Caki2 (cell line): ENCODE measurements around the gene ATP9A. TPM values are rescaled to one million over a fixed set of nuclear protein-coding genes. Genes with fewer than 3 reads are reported as not detected.
"Not testable (repeated sequence)": the region's sequence is repeated elsewhere in the genome, so short reads cannot be mapped to it uniquely, and the experiment has no call there.

ENCODE experiments used
- DNase-seq: peaks from one replicate; pipeline ENCODE4 v3.0.0-alpha.2; 2015; ENCODE audit warnings: low read depth
- in situ Hi-C: cut with HindIII; loops from 2 replicates; pipeline ENCODE4 v1.10.0; 2016; ENCODE audit warnings: low sequenced_read_pairs, low pct_unique_long_range_greater_than_20kb, mixed read lengths
- total RNA-seq: library from RNA; depleted of rRNA; stranded (reverse); fragments of >200 nt; shearing (Covaris generic); gene quantifications from 2 replicates; pipeline ENCODE4 v1.2.3, GENCODE V29; 2014; ENCODE audit warnings: low replicate concordance

The ATP9A gene
- total RNA-seq, 1 experiment from 2014 or later, result 37.1 TPM

DNA sequence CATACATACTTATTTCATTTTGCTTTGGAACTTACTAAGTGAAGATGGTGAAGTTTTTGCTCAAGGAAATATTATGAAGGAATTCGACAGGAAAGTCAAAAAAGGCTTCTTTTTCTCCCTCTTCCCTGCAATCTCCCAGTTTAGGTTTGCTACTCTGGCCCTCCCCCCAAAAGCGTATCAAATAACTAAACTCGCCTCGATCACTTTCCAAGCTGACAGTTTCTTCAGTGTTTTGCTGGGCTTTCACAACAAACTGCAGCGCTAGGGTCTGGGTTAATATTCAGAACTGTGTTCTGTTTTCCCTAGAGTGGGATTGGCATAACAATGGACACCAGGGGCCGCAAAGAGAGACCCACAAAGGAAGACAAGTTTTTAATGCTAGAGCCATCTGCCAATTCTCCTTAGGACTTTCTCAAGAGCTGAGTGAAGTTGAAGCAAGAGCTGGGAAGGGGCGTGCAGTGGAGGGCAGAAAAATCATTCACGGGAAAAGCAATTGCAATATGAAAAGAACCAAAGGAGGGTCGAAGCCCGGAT, 57.8 kb downstream of the ATP9A start:
- no peak for DNase-seq
- in situ Hi-C loops, result no loop called here

DNA sequence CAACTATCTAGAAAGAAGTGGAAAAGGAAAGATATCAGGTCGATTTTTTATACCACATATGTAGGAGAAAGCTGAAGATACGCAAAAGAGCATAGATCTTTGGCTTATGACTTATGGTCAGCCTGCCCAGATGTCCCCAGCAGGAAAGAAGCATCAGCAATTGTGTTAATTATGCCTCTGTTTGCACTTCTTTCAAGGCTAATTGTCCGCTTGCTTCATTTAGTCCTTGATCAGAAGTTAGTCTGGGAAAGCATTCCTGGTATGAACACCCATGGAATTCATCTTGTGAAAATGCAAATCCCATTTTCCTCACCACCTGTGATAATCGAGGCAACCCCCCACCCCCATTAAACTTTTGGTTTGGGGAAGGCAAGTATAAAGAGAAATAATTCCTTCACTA, 62.8 kb downstream of the ATP9A start:
- in situ Hi-C loops, result no loop called here
- no peak for DNase-seq

DNA sequence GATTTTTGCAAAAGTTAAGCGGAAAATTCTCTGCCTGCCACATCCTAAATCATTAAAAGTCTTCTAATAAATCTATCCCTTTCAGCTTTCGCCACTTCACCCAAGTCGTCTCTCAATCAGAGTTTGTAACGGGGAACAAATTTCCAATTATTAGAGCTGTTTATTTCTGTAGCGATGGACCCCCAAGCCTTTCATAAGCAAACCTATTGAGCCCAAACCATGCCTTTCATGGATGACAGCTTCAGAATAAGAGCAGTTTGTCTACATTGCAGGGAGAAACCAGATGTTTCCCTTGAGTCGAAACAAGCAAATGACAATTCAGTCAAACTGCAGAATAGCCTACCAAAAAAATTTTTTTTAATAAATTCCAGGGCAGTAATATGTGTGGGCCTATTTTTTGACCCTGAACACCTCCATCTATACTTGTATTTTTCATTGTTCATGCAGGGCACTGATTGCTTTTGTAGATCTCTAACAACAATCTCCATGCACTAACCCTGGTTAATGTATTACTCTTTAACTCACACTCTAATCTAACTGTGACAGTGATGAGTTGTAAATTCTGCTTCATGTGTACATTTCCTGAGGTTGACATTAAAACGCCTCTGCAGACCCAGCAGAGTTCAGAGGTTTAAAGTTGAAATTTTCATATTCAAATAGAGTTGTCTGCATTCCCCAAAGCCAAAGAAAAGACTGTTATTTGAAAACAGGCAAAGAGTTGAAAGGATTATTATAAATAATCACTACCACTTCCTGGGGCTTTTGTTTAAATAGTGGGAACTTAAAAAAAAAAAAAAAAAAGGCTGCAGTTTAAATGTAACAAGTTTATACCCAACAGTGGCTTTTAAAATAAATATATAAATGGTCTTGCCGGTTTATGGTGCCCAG, 64.5 kb downstream of the ATP9A start:
- in situ Hi-C loops, result no loop called here
- DNase-seq, result peak; percentile 96

DNA sequence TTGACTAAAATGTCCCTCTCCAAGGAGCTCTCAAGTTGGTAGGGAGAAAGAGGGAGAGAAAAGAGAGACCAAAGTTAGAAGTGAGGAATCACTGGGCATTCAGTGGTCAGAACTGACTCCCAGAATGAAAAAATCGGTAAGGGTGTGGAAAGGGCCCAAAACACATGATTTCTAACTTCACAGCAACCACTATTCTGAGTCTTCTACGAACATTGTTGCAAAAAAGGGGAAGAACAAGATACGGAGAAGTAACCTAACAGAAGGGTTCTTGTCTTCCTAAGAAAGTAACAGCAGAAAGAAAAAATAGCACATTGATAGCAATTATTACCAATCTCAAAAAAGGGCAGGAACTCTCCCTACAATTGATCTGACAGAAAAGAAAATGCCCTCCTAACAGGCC, 65.6 kb downstream of the ATP9A start:
- in situ Hi-C loops, result no loop called here

DNA sequence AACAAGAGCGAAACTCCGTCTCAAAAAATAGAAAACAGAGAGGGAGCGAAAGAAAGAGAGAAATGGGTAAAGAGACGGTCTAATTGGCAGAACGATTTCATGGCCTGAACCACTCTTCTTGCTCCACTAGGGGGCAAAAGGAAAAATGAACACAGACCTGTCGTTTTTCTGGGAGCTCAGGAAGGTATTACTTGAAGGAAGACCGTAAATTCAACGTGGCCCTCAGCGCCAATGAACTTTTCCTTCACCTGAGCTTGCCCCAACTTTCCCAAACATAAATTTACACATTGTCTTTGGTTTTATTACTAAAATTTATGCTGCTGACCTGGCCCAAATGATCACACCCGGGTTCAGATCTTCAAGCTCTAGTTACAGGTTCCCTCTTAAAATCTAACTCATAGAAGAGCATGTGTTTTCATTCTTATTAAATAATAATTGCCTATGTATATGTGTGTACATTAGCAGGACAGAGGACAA, 67.3 kb downstream of the ATP9A start:
- in situ Hi-C loops, result no loop called here
- peak; percentile 34 for DNase-seq

More for the DNA sequence above, 65.6 kb downstream of the ATP9A start:
- DNase-seq, result no peak

DNA sequence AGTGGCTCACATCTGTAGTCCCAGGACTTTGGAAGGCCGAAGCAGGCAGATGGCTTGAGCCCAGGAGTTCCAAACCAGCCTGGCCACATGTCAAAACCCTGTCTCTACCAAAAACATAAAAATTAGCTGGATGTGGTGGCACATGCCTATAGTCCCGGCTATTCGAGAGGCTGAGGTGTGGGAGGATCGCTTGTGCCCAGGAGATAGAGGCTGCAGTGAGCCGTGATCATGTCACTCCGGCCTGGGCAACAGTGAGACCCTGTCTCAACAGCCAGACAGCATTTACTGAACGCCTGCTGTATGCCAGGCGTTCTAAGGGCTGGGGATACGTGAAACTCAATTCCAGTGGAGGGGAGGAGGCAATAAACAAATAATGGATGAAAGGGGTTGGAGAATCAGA, 69.9 kb downstream of the ATP9A start:
- DNase-seq, result no peak
- in situ Hi-C loops, result no loop called here

DNA sequence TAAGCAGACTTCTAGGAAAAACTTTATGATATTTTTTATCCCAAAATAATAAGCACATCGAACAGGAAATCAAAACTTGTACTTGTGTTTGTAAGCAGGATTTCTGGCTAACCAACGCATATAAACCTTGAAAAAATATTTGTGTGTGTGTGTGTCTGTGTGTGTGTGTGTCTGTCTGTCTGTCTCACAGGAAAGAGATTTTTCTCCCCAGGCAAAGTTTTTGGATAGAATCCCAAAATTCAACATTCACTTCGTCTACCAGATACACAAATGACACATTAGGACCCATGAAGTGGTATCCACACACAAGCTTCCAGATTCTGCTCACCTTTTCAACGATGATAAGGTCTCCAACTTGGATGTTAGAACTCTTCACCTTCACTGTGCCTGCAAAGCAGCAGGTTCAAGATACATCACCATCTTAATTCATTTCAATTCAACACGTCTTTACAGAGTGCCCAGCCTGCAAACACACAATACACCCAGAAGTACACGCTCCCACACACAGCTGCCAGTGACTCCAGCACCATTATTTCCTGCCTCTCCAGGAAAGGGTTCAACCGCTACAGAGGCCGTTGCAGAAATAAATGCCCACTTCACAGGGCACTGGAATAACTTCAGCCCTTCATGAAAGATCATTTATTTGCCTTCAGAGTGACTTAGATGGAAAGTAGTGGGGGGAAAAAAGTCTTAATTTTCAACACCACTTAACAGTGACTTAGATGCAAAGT, 70.9 kb downstream of the ATP9A start:
- in situ Hi-C loops, result no loop called here
- no peak for DNase-seq

DNA sequence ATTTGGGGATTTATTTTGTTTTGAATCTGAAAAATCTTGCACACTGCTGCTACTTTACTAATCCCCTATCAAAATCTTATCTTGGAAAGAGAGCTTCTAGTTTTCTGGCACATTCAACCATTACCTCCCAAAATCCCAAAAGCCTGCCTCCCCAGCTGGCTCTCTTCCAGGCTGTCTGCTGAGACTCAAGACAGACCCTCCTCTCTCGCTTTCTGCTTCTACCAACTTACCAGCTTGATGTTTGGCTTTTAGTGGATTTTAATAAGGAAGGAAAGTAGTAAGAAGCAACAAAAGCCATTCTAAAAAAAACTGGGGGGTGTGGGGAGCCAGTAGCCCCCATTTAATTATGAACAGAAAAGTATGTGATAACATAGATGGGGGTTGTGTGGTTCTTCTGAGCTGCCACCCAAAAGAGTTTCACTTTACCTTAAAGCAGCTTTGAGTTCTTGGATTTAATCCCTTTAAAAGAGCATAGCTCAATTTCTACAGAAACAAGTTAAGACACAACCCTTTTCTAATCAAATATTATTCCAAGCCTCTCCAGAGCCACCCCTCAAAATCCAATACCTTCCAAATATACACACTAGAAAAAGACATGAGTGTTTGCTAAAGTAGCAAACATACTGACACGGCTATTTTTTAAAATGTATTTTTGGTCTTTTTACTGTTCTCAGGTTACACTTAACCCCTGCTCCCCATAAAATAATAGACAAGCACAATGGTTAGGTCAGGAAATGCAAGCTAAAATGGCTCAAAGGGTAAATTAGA, 71.7 kb downstream of the ATP9A start:
- DNase-seq, result no peak
- in situ Hi-C loops, result no loop called here

DNA sequence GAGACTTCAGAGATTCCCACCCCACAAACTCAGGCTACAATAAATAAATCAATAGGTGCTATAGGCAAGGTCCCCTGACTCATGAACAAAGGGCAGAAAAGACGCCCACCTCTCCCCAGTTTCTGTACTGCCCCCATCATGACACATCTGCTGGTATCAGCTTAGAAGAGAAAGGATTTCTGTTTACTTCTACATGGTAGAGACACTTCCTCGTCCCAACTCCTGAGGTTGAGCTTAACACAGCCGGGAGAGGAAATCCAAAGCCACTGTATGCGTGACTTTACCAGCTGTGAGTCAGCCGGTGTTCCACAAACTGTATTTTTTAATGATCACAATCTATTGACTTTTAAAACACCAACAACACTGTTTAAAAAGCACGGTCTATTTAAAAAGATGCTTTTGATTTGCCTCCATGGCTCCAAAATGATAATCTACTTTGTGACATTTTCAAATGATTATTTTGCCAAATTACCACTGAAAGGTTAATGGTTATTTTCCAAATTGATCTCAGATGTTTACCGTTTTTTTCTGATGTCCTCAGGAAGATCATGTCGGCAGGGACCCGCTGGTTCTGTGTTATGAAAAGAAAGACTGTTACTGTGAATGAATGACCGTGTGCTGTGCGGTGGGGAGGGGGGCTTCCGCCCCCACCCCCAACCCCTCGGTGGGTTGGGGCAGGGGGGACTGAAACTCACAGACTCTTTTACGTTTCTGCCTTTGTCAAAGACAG, 72.5 kb downstream of the ATP9A start:
- in situ Hi-C loops, result no loop called here

DNA sequence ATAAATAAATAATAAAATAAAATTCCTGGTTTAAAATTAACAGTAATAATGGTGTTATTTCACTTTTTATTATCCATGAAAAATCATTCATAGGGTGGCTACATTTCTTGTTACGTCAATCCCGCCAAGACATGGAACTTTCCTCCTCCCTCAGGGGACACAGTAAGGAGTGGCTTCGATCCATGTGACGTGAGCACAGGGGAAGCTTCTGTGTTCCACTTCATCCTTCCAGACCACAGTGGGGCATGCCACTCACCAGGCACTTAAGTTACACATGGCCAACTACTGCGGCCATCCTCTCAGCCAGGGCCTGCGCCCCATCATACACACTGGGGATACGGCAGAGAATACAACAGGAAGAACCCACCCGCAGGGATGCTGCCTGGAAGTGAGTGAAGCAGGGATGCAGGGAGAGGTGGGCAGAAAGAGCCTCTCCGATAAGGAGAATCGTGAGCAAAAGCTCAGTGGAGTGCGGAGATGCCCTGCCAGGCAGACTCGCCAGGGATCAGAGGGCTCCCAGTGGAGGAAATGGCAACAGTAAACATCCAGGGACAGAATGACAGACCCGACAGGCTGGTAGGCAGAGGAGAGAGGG, 75.3 kb downstream of the ATP9A start:
- no peak for DNase-seq
- in situ Hi-C loops, result no loop called here

More for the DNA sequence above, 72.5 kb downstream of the ATP9A start:
- DNase-seq, result peak; percentile 52

DNA sequence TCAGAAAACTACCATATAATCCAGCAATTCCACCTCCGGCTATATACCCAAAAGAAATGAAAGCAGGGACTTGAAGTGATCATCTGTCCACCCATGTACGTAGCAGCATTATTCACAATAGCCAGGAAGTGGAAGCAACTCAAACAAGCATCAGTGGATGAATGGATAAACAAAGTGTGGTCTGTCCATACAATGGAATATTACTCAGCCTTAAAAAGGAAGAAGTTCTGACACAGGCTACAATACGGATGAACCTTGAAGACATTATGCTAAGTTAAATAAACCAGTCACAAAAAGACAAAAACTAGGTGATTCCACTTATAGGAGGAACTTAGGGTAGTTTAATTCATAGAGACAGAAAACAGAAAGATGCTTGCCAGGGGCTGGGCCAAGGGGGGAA, 76.5 kb downstream of the ATP9A start:
- in situ Hi-C loops, result no loop called here
- no peak for DNase-seq

DNA sequence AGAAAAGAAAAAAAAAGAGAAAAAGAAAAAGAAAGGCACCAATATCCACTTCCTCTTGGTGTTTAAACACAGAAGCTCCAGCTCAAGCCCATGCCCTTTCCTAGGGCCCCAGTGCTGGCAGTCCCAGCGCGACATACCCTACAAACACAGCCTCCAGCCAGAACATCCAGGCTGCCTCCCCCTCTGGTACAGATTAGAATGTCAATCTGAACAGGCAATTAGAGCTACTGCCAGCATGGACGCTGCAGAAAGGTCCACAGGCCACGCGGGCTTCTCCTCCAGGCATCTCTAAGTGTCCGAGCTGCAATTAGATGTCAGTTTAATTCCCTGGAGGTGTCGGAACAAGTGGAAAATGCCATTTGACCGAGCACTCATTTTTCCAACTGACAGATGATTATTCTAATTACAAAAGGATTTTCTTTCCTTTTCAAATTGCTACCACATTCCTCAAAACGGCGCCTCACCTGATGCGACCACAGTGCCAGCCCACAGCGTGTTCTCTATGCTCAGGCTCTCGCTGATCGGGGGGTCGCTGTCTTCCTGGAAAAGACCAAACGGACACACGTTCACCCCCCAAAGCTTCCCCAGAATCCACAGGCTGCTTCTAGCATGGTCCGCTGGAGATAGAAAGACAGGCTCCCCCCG, 79.5 kb downstream of the ATP9A start:
- in situ Hi-C loops, result no loop called here

DNA sequence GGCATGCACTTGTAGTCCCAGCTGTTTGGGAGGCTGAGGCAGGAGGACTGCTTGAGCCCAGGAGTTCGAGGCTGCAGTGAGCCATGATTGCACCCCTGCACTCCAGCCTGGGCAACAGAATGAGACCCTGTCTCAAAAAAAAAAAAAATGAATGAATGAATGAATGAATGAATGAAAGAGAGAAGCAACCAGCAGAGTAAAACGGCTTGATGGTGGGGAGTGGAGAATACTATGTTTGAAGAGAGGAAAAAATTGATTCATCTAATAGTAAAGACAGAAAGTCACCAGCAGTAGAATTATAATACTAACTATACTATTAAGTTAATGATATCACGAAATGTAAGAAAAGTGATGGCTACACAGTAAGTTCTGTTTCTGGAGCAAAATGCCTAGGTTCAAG, 80.6 kb downstream of the ATP9A start:
- DNase-seq, result no peak
- in situ Hi-C loops, result no loop called here

More for the DNA sequence above, 79.5 kb downstream of the ATP9A start:
- DNase-seq, result no peak

DNA sequence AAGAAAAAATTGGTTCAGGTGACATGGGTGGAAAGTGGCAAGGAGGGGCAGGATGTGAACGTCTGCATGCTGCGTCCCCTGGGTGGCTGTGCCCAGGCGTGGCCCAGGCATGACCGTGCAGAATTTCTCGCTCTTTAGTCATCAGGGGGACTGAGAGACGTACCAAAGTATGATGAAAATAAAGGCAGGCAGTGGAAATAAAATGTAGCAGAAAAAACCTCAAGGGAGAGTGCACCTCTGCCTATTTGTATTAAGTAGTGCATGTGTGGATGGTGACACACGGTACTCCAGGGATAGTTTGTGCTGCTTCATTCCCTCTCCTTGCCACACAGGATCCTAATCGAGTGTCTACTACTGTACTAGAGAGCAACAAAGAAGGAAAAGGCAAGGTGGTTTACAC, 81.1 kb downstream of the ATP9A start:
- in situ Hi-C loops, result no loop called here
- peak; percentile 94 for DNase-seq

DNA sequence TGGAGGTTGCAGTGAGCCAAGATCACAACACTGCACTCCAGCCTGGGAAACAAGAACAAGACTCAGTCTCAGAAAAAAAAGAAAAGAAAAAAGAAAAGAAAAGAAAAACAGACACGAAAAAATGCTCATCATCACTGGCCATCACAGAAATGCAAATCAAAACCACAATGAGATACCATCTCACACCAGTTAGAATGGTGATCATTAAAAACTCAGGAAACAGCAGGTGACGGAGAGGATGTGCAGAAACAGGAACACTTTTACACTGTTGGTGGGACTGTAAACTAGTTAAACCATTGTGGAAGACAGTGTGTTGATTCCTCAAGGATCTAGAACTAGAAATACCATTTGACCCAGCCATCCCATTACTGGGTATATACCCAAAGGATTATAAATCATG, 82.7 kb downstream of the ATP9A start:
- in situ Hi-C loops, DNase-seq: not testable (repeated sequence)

DNA sequence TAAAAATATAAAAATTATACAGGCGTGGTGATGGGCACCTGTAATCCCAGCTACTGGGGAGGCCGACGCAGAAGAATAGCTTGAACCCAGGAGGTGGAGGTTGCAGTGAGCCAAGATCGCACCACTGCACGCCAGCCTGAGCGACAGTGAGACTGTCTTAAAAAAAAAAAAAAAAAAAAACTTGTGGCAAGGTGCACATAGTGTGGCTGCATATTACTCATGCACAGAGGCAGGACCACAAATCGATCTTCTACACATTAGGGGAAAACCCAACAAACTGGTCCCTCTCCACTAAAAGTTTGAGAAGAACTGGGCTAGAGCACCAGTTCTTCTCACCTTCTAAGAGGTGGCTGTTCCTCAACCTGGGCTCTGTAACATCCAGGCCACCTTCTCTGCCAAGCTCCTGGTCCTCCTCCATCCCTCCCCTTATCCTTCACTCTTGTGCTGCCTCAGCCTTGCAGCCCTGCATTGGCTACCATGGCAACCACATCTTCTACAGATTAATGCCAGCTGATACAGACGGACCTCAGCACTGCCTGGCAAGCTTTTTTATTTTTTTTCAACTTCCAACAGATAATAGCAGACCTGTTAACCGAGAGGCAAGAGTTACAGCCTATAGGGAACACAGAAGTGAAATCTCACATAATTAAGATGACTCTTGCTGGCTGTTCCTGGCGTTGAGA, 88.0 kb downstream of the ATP9A start:
- no peak for DNase-seq
- in situ Hi-C loops, result no loop called here
